Activated B cell treated with CpG ODN at 0.5 μM for 24 hours (primary cell): ENCODE measurements around the gene RNF25. TPM values are rescaled to one million over a fixed set of nuclear protein-coding genes. Genes with fewer than 3 reads are reported as not detected.

Experiments
- ATAC-seq: fragments of 200-7000 bp; cut with Tn5 transposase; one replicate; pipeline ENCODE4 v1.10.0; 2021; ENCODE audit warnings: low read depth, mild to moderate bottlenecking, moderate library complexity
- CTCF ChIA-PET: fragments of 350-600 bp; sonication (Branson Sonifier 250); formaldehyde crosslinking; loops from one replicate; lab custom pipeline; 2021; ENCODE audit warnings: antibody characterized with exemption; lab: Charles Lee
- POLR2A ChIA-PET: fragments of 350-600 bp; sonication (Branson Sonifier 250); formaldehyde crosslinking; loops from one replicate; lab custom pipeline; 2021; ENCODE audit warnings: antibody characterized with exemption; lab: Charles Lee
- DNase-seq: peaks from one replicate; pipeline ENCODE4 v3.0.0; 2022
- H3K27ac Mint-ChIP-seq: one replicate; pipeline ENCODE4 v1.8.0; 2020; ENCODE audit warnings: mixed read lengths
- H3K27me3 Mint-ChIP-seq: one replicate; pipeline ENCODE4 v1.8.0; 2021; ENCODE audit warnings: mixed read lengths
- H3K36me3 Mint-ChIP-seq: one replicate; pipeline ENCODE4 v1.8.0; 2021; ENCODE audit warnings: low read depth, mixed read lengths
- H3K4me1 Mint-ChIP-seq: one replicate; pipeline ENCODE4 v1.8.0; 2021; ENCODE audit warnings: mixed read lengths
- H3K4me3 Mint-ChIP-seq: one replicate; pipeline ENCODE4 v1.8.0; 2020; ENCODE audit warnings: mild to moderate bottlenecking, mixed read lengths
- H3K9me3 Mint-ChIP-seq: one replicate; pipeline ENCODE4 v1.8.0; 2020; ENCODE audit warnings: mixed read lengths
- intact Hi-C: fragments of 100-400 bp; cut with micrococcal nuclease; formaldehyde crosslinking; loops from one replicate; pipeline ENCODE4 v1.15.1; 2024
- total RNA-seq: library from RNA; stranded (reverse); gene quantifications from 2 replicates; pipeline ENCODE4 v1.2.3, GENCODE V29; 2022
- TF ChIP-seq, protein P1 (sequence below): fragments of 200-600 bp; IDR thresholded peaks from one replicate; pipeline ENCODE4 v1.8.0; 2022; ENCODE audit warnings: antibody characterized with exemption, mild to moderate bottlenecking

RNF25 gene, protein sequence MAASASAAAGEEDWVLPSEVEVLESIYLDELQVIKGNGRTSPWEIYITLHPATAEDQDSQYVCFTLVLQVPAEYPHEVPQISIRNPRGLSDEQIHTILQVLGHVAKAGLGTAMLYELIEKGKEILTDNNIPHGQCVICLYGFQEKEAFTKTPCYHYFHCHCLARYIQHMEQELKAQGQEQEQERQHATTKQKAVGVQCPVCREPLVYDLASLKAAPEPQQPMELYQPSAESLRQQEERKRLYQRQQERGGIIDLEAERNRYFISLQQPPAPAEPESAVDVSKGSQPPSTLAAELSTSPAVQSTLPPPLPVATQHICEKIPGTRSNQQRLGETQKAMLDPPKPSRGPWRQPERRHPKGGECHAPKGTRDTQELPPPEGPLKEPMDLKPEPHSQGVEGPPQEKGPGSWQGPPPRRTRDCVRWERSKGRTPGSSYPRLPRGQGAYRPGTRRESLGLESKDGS
- 29.7 and 35.1 TPM in 2 replicates for total RNA-seq

DNA sequence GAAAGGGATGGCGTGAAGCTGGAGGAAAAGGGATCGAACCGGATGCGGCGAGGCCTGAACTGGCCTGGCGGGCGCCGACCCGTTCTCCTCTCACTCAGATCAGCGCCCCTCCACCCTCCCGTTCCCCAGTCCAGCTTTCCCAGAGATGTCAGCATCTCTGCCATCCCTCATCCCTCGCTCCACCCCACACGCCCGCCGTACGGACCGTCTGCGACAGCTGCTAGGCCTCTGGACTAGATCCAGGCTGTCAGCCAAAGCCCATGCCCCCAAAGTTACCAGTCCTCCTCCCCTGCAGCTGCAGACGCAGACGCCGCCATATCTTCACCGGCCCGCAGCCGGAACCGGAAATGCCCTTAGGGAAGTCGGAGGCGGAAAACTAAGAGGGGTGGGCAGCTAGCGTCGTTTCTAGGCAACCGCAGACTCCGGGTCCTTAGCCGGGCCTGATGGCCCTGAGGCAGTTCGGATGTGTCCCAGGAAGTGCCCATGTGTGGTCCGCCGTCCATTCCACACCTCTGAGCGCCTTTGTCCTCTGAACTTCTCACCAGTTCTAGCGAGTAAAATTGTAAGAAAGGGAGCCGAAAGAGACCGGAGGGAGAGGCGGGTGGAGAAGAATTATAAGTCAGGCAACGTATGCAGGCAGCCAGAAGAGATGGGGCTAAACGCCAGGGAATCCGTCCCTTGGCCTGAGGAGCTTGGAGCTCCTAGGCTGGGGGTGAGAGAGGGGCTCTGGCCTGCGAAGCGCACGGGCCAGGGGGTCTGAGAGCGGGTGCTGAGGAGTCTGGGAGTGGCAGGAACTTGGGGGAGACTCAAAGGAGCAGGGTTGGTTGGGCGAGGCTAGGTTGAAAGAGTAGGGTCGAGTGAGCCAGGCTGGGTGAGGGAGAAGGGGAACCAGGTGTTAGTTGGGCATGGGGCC lies at the start of gene RNF25, which contains the start of gene STK36:
RNF25 (minus strand) TSS at position 349 of the 913 bp plus-strand sequence; CDS start at position 317, 32 bp downstream.
STK36 (plus strand) TSS at position 433 of the 913 bp plus-strand sequence. CDS start 744 bp downstream, outside the sequence.
- CTCF ChIA-PET: interaction anchor here (0.9 to 1.3 kb wide), 4 partner anchors 13 to 42 kb away, joined by 3 to 10 read pairs (median 3); partner anchors contain the start of genes BCS1L and ZNF142
- Mint-ChIP-seq H3K9me3 (no peaks in the 10 kb centered on the region), H3K36me3 (peaks cover 27% of the 10 kb centered on the region), H3K27ac (peak within 1 kb of the TSS; percentile 97), H3K27me3 (no peaks in the 10 kb centered on the region), H3K4me3 (peak within 1 kb of the TSS; percentile 99), H3K4me1 (peaks cover 21% of the 10 kb centered on the region)
- POLR2A ChIA-PET: interaction anchor here (0.5 to 3.1 kb wide), 9 partner anchors 12 to 716 kb away, joined by 3 to 61 read pairs (median 4); partner anchors contain the start of genes BCS1L, CNPPD1, DNPEP and TTLL4
- ATAC-seq: peak; percentile 95
- TF ChIP-seq, protein P1, sequence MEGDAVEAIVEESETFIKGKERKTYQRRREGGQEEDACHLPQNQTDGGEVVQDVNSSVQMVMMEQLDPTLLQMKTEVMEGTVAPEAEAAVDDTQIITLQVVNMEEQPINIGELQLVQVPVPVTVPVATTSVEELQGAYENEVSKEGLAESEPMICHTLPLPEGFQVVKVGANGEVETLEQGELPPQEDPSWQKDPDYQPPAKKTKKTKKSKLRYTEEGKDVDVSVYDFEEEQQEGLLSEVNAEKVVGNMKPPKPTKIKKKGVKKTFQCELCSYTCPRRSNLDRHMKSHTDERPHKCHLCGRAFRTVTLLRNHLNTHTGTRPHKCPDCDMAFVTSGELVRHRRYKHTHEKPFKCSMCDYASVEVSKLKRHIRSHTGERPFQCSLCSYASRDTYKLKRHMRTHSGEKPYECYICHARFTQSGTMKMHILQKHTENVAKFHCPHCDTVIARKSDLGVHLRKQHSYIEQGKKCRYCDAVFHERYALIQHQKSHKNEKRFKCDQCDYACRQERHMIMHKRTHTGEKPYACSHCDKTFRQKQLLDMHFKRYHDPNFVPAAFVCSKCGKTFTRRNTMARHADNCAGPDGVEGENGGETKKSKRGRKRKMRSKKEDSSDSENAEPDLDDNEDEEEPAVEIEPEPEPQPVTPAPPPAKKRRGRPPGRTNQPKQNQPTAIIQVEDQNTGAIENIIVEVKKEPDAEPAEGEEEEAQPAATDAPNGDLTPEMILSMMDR: no peak
- intact Hi-C loops: loop anchor here (1.0 to 5.0 kb wide), 7 partner anchors 13 to 715 kb away; partner anchors contain the start of genes ARPC2, BCS1L, CNOT9 and DNPEP
- peak; percentile 66 for DNase-seq

GRCh38 chr2:218721488-218721887 lies 49.7 kb upstream of the RNF25 start:
- peaks cover 22% of the 10 kb centered on the region for H3K36me3 Mint-ChIP-seq
- intact Hi-C loops: no loop called here
- peaks cover 5% of the 10 kb centered on the region for H3K9me3 Mint-ChIP-seq
- peaks cover 5% of the 10 kb centered on the region for H3K4me1 Mint-ChIP-seq
- H3K27me3 Mint-ChIP-seq: no peaks in the 10 kb centered on the region
- CTCF ChIA-PET: no interaction called here
- H3K4me3 Mint-ChIP-seq: no peak overlapping the region
- DNase-seq (no peak), ATAC-seq (no peak)
- H3K27ac Mint-ChIP-seq: no peak overlapping the region
- TF ChIP-seq, protein P1: no peak
- POLR2A ChIA-PET: no interaction called here

DNA sequence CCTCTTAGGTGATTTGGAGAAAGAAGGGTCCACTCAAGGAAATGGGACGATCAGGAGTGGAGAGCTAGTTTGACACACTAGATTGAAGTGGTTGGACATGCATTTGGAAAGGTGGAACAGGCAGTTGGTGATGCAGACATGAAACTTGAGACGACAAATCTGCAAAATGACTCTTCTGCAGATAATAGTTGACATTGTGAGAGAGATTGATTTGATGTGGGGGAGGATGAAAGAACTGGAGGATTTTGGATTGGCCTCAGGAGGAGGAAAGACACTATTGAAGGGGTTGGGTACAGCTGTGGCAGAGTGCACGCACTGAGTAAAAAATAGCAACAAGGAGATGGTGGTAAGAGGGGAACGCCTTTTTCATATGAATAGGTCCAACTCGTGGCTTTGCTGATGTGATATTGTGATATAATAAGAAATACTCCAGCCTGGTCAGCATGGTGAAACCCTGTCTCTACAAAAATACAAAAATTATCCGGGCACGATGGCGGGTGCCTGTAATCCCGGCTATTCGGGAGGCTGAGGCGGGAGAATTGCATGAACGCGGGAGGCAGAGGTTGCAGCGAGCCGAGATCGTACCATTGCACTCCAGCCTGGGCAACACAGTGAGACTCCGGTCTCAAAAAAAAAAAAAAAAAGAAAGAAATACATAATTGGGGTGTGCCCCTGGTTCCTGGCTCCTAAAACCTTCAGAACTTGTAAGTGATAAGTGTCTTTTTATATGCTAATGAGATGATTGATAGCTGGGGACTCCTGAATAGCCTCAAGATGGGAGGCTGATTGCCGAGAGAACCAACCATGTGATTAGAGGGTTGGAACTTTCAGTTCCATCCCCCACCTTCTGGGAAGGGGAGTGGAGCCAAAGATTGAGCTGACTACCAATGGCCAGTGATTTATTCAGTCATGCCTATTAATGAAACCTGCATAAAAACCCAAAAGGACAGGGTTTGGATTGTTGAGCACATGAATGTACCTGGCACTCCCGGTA lies 48.5 kb upstream of the RNF25 start:
- Mint-ChIP-seq H3K27ac (no peak overlapping the region), H3K4me3 (no peak overlapping the region), H3K27me3 (no peaks in the 10 kb centered on the region), H3K36me3 (peaks cover 21% of the 10 kb centered on the region), H3K4me1 (peaks cover 5% of the 10 kb centered on the region), H3K9me3 (no peaks in the 10 kb centered on the region)
- CTCF ChIA-PET: no interaction called here
- POLR2A ChIA-PET: no interaction called here
- TF ChIP-seq, protein P1: no peak
- ATAC-seq (no peak), DNase-seq (no peak)
- intact Hi-C loops: no loop called here

GRCh38 chr2:218719457-218719856 lies 47.7 kb upstream of the RNF25 start:
- H3K36me3 Mint-ChIP-seq: peaks cover 21% of the 10 kb centered on the region
- ChIA-PET POLR2A (no interaction called here), CTCF (no interaction called here)
- DNase-seq (no peak), ATAC-seq (no peak)
- TF ChIP-seq, protein P1: no peak
- H3K27me3 Mint-ChIP-seq: no peaks in the 10 kb centered on the region
- no peaks in the 10 kb centered on the region for H3K9me3 Mint-ChIP-seq
- peaks cover 5% of the 10 kb centered on the region for H3K4me1 Mint-ChIP-seq
- H3K27ac Mint-ChIP-seq: no peak overlapping the region
- no peak overlapping the region for H3K4me3 Mint-ChIP-seq
- intact Hi-C loops: no loop called here
